Measurements from ENCODE around the gene DCLK1.

The DCLK1 gene

GRCh38 chr13:35851881-35852280, 279.3 kb downstream of the DCLK1 start:
- TF ChIP-seq CTCF (IDR thresholded peaks at IDR 0.05; ENCODE audit: low read depth, low read length, missing control alignments), result no peak
- no peak overlapping the region for H3K4me3 ChIP-seq (replicated peaks; ENCODE audit: low read depth, low read length)
- DNase-seq (ENCODE audit: extremely low read depth, low read depth), result no peak

GRCh38 chr13:35851356-35851755, 279.8 kb downstream of the DCLK1 start:
- DNase-seq (ENCODE audit: extremely low read depth, low read depth), result no peak
- H3K4me3 ChIP-seq (replicated peaks; ENCODE audit: low read depth, low read length), result no peak overlapping the region
- TF ChIP-seq CTCF (IDR thresholded peaks at IDR 0.05; ENCODE audit: low read depth, low read length, missing control alignments), result no peak

- DNase-seq (ENCODE audit: extremely low read depth, low read depth), result no peak
- no peak overlapping the region for H3K4me3 ChIP-seq (replicated peaks; ENCODE audit: low read depth, low read length)
- TF ChIP-seq CTCF (IDR thresholded peaks at IDR 0.05; ENCODE audit: low read depth, low read length, missing control alignments), result no peak
Observed at GRCh38 chr13:35850569-35850968, 280.6 kb downstream of the DCLK1 start.

- TF ChIP-seq CTCF (IDR thresholded peaks at IDR 0.05; ENCODE audit: low read depth, low read length, missing control alignments), result no peak
- no peak for DNase-seq (ENCODE audit: extremely low read depth, low read depth)
- H3K4me3 ChIP-seq (replicated peaks; ENCODE audit: low read depth, low read length), result no peak overlapping the region
Observed at GRCh38 chr13:35849256-35849644, 281.9 kb downstream of the DCLK1 start.

- no peak for DNase-seq (ENCODE audit: extremely low read depth, low read depth)
- H3K4me3 ChIP-seq (replicated peaks; ENCODE audit: low read depth, low read length), result no peak overlapping the region
- no peak for TF ChIP-seq CTCF (IDR thresholded peaks at IDR 0.05; ENCODE audit: low read depth, low read length, missing control alignments)
Observed at GRCh38 chr13:35848336-35849255, 282.6 kb downstream of the DCLK1 start.

- DNase-seq (ENCODE audit: extremely low read depth, low read depth), result no peak
- no peak for TF ChIP-seq CTCF (IDR thresholded peaks at IDR 0.05; ENCODE audit: low read depth, low read length, missing control alignments)
- no peak overlapping the region for H3K4me3 ChIP-seq (replicated peaks; ENCODE audit: low read depth, low read length)
Observed at GRCh38 chr13:35843272-35843671, 287.9 kb downstream of the DCLK1 start.

All from HFF-Myc (cell line).